Naive B cell (primary cell): ENCODE measurements around the gene IER3IP1. TPM values are rescaled to one million over a fixed set of nuclear protein-coding genes. Genes with fewer than 3 reads are reported as not detected.

ENCODE experiments used
- ATAC-seq, 2 donors: fragments of 150-1000 bp; cut with Tn5 transposase; 2 replicates each; pipeline ENCODE4 v1.10.0; 2021; ENCODE audit warnings: low read depth in 2 of 2, mild to moderate bottlenecking in 2 of 2, moderate library complexity in 2 of 2
- DNase-seq: peaks from one replicate; pipeline ENCODE4 v3.0.0; 2022
- H3K27ac Mint-ChIP-seq, 6 donors: one replicate each; pipeline ENCODE4 v1.8.0; 2020 to 2022; ENCODE audit warnings: mild to moderate bottlenecking in 6 of 6, mixed read lengths in 6 of 6, moderate library complexity in 5 of 6, inconsistent platforms in 2 of 6
- H3K27me3 Mint-ChIP-seq, 3 donors: one replicate each; pipeline ENCODE4 v1.8.0; 2021 to 2022; ENCODE audit warnings: mixed read lengths in 3 of 3, mild to moderate bottlenecking in 1 of 3
- H3K36me3 Mint-ChIP-seq, 2 donors: one replicate each; pipeline ENCODE4 v1.8.0; 2020 to 2022; ENCODE audit warnings: mixed read lengths in 2 of 2, inconsistent platforms in 1 of 2, mild to moderate bottlenecking in 1 of 2
- H3K4me1 Mint-ChIP-seq, 3 donors: one replicate each; pipeline ENCODE4 v1.8.0; 2020 to 2022; ENCODE audit warnings: mixed read lengths in 3 of 3, inconsistent platforms in 1 of 3, mild to moderate bottlenecking in 1 of 3, moderate library complexity in 1 of 3
- H3K4me3 Mint-ChIP-seq, 8 donors: one replicate each; pipeline ENCODE4 v1.8.0; 2020 to 2022; ENCODE audit warnings: mild to moderate bottlenecking in 8 of 8, mixed read lengths in 8 of 8, moderate library complexity in 8 of 8, inconsistent platforms in 2 of 8
- H3K9me3 Mint-ChIP-seq, 7 donors: one replicate each; pipeline ENCODE4 v1.8.0; 2020 to 2022; ENCODE audit warnings: mixed read lengths in 7 of 7, mild to moderate bottlenecking in 5 of 7, inconsistent platforms in 2 of 7, moderate library complexity in 1 of 7
- polyA plus RNA-seq, 6 donors: library from polyadenylated mRNA; unstranded; fragments of 300-500 nt; fragmentation: Illumina TruSeq; gene quantifications; one replicate each; pipeline ENCODE4 v1.2.3, GENCODE V29; 2021; ENCODE audit warnings: low read depth in 6 of 6

IER3IP1 gene
- polyA plus RNA-seq, 6 donors from 2014 or later: 14.8 to 27.1 (median 19.1) TPM

GRCh38 chr18:47108373-47108772 lies 67.8 kb downstream of the IER3IP1 start:
- Mint-ChIP-seq H3K9me3 (no peaks in the 10 kb centered on the region), H3K4me3 (no peak overlapping the region), H3K4me1 (no peaks in the 10 kb centered on the region), H3K36me3 (peaks cover 23 to 25% of the 10 kb centered on the region in 2 donors), H3K27ac (no peak overlapping the region), H3K27me3 (no peaks in the 10 kb centered on the region)
- DNase-seq (no peak), ATAC-seq (no peak)

Other genes with a start within 250 kb of the IER3IP1 start
- gene ELOA2, start 140.7 kb downstream of the IER3IP1 start, polyA plus RNA-seq: not detected
- gene HDHD2, start 25.9 kb downstream of the IER3IP1 start, polyA plus RNA-seq: 10 to 100 TPM; 38.9 to 88.8 (median 60.2) TPM
- gene SKOR2, start 75.3 kb upstream of the IER3IP1 start, polyA plus RNA-seq: not detected